Activated CD8-positive, alpha-beta memory T cell treated with anti-CD3 and anti-CD28 coated beads for 24 hours (primary cell): Measurements from ENCODE around the gene PIKFYVE.
A peak's percentile ranks its signal among the peaks of the same experiment; 100 is the strongest.
"Not testable (repeated sequence)": the region's sequence is repeated elsewhere in the genome, so short reads cannot be mapped to it uniquely, and the experiment has no call there.

ENCODE experiments used
- DNase-seq: peaks from one replicate; pipeline ENCODE4 v3.0.0-alpha.2; 2020

PIKFYVE gene

DNA sequence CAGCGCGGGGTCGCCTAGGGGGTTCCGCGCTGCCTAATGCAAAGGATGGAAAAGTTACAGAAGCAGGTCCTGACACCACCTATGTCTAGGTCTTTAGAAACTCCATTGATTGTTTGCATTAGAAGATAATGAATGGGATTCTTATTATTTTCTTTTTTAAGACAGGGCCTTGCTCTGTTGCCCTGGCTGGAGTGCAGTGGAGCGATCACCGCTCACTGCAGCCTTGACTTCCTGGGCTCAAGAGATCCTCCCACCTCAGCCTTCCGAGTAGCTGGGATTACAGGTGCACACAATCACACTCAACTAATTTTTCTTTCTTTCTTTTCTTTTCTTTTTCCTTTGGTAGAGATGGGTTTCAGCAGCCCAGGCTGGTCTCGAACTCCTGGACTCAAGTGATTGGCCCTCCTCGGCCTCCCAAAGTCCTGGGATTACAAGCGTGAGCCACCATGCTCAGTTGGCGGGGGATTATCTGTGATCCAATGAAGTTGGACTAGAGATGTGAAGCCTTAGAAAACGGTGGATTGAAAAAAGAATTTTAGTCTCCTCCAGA is 10.4 kb upstream of the PIKFYVE start:
- DNase-seq, result no peak

DNA sequence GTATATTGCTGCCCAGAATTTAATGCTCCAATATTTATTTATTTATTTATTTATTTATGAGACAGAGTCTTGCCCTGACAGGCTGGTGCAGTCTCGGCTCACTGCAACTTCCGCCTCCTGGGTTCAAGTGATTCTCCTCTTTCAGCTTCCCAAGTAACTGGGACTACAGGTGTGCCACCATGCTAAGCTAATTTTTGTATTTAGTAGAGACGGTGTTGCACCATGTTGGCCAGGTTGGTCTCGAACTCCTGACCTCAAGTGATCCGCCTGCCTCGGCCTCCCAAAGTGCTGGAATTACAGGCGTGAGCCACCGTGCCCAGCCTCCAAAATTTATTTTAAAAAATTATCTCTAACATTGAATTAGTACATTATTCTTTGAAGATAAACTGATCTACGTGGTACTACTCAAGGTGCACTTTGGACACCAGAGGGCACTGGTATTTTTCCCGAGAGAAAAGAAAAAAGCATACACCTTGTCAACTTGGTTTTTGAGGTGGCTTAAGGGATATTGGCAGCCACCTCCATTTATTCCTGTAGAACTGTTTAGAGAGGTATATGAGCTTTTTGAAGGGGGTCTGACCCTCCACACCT is 9.8 kb upstream of the PIKFYVE start:
- no peak for DNase-seq

DNA sequence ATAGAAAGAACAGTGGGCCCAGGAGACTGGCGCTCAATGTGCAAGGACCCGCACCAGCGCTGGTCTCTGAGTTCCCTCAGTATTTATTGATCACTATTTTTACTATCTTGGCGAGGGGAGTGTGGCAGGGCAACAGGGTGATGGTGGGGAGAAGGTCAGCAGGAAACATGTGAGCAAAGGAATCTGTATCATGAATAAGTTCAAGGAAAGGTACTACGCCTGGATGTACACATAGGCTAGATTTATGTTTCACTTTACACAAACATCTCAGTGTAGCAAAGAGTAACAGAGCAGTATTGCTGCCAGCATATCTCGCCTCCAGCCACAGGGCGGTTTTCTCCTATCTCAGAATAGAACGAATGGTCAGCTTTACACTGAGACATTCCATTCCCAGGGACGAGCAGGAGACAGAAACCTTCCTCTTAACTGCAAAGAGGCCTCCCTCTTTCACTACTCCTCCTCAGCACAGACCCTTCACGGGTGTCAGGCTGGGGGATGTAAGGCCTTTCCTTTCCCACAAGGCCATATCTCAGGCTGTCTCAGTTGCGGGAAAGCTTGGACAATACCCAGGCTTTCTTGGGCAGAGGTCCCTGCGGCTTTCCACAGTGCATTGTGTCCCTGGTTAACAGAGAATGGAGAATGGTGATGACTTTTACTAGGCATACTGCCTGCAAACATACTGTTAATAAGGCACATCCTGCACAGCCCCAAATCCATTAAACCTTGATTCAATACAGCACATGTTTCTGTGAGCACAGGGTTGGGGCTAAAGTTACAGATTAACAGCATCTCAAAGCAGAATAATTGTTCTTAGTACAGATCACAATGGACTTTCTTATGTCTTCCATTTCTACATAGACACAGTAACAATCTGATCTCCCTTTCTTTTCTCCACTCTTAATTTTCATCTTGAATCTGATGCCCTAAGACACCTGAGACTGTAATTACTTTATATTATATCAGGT is 8.9 kb upstream of the PIKFYVE start:
- not testable (repeated sequence) for DNase-seq

DNA sequence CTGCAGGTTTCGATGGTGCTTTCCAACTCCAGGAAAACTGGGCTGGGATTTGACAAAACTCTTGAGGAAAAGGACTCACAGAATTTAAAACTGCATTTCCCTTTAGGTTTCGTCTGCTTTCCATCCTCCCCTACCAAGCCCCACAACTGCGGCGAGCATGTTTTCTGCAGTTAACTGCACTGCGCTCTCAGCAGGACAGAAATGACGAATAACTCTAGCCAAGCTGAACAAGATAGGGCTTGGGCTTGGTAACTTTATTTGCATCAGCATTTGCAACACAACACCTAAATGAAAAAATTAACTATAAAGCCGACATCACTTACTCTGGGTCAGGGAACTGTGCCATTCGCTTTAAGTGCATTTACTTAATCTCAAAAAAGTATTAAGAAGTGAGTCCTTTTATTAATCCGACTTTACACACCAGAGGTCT is 669 bp upstream of the PIKFYVE start:
- peak; percentile 70 for DNase-seq

DNA sequence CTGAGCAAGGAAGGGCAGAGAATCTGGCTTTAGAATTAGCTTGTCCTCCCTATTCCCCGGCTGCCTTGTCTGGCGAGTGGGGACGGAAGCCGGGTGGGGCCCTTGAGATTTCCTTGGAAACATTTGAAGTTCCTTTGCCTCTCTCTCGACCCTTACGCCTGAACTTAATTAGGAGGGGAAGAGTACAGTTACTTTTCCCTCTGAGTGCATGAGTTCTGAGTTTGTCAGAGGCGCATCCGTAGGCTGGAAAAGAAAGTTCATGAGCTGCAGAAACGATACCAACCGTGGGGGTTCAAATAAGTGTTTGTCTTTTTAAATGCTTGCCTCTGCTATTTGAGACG is 468 bp downstream of the PIKFYVE start:
- DNase-seq, result no peak

DNA sequence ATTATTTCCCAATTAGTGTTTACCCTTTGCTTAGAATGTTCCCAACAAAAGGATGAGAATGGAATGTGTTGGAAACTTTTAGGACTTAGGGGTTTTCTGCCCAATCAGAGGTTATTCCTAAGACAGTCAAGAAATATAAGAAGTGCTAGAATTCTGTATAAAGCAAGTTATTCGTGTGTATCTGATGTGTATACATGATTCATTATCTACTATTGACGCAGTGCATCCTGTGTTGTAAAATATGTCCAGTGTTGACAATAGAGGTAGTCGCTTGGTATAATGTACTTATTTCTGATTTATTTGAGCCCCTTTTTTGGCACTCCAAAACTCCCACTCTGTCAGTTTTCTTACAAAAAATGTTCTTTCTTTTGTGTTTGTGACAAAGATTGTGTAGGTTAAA is 881 bp downstream of the PIKFYVE start:
- no peak for DNase-seq

DNA sequence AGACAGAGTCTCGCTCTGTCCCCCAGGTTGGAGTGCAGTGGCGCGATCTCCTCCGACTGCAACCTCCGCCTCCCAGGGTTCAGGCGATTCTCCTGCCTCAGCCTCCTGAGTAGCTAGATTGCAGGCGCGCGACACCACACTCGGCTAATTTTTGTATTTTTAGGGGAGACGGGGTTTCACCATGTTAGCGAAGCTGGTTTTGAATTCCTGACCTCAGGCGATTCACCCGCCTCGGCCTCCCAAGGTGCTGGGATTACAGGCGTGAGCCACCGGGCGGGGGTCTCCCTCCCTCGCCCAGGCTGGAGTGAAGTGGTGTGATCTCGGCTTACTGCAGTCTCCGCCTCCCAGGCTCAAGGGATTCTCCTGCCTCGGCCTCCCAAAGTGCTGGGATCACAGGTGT is 1.5 kb downstream of the PIKFYVE start:
- DNase-seq, result not testable (repeated sequence)

DNA sequence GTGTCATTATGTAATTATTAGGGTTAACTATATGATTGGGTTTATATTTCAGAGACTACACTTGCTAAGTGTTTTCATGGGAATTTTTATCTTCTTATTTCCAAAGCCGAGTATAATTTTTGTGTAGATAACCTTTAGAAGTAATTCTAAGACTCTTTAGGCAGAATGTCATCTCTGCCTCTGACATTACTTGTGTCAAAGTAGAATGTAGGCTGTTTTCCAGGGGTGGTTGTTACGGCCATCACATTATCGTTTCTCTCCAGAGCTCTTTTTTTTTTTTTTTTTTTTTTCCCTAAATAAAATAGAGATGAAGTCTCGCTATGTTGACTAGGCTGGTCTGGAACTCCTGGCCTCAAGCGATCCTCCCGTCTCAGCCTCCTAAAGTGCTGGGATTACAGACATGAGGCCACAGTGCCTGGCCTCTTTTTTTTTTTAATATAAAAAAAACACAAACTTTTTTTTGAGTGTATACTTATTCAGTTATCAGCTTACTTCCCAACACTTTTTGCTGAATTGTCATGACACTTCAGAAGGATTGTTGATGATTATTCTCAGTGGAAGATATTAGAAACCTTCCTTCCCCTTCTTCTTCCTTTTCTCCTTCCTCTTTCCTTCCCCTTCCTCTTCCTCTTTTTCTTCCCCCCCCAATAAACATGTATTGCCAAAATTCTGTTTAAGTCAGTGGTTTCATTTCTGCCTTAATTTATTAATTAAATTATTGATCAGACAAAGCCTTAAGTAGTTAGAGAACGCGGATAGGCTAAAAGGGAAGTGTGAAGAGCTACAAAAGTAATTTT is 2.3 kb downstream of the PIKFYVE start:
- DNase-seq, result no peak

DNA sequence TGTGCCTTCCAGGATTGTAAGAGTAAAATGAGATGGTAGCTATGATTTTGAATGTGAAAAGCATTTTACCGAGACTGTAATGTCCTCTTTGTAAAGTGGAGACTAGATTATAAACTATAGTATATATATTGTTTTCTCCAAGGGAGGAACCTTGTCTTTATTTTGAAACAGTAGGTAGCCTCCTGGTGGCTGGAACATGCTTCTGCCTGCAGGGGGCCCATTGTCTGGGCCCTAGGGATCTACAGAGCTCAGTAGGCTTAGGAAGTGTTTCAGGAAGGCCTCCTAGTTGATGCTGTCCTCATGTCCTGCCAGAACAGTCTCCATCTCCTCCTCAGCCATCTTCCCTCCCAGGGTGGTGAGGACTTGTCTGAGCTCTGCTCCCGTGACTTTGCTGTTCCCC is 3.0 kb downstream of the PIKFYVE start:
- DNase-seq, result no peak

DNA sequence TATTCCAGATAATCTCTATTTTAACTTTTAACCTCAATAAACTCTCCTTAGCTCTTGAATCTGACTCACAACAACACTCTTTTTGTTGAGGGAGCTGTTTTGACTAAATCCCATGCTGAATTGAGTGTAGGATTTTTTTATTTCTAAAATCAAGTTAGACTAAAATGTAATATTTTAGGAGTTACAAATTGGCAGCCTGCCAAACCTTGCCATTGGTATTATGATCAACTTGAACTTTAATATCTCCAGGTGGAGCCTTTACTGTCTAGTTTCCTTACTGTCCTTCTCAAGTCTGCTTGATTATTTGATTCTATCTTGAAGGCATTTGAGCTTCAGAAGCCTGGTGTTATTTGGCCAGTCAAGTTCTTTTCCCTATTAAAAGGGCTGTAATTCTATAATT is 8.7 kb downstream of the PIKFYVE start:
- DNase-seq, result no peak

DNA sequence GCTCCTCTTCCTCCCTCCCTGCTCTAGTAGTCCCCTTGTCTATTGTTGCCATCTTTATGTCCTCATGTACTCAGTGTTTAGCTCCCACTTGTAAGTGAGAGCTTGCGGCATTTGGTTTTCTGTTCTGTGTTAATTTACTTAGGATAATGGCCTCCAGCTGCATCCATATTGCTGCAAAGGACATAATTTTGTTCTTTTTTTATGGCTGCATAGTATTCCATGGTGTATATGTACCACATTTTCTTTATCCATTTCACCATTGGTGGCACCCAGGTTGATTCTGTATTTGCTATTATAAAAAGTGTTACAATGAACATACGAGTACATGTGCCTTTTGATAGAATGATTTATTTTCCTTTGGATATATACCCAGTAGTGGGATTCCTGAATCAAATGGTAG is 12.5 kb downstream of the PIKFYVE start:
- no peak for DNase-seq

DNA sequence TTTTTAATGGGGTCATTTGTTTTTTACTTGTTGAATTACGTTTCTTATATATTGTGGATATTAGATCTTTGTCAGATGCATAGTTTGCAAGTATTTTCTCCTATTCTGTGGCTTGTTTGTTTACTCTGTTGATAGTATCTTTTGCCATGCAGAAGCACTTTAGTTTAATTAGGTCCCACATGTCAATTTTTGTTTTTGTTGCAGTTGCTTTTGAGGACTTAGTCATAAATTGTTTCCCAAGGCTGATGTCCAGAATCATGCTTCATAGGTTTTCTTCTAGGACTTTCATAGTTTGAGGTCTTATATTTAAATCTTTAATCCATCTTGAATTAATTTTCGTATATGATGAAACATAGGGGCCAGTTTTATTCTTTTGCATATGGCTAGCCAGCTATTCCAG is 13.2 kb downstream of the PIKFYVE start:
- no peak for DNase-seq

DNA sequence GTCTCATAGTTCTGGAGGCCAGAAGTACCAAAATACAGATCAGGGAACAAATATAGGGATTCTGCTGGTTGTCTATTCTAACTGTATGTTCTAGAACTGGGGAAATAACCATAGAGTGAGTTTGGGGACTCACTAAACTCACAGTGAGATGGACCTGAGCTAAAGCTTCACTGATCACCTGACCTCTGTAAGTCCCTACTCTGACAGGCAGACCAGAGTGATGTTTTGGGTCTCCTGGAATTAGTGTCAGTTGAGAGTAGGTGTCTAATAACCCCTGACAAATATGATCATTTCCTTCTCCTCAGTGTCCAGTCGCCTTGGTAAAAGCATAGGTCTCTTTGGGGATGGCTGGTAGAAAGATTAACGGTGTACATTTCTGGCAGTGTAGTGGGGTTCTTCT is 14.2 kb downstream of the PIKFYVE start:
- no peak for DNase-seq

DNA sequence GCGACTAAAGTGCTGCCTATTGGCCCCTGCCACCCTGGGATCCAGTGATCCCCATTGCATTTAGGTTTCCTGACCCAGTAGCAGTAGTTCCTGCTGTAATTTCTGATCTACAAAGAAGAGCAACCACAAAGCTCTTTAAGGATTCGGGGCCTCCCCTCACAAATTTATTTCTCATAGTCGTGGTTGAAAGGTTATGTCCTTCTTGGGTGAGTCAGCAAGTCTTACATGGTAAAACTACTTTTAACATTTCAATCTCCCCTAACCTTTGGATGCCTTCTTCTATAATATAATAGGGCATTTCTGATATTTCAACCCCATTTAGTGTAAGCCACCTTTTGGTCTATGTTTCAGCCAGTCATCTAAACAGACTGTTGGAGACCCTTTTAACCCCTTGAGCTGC is 14.9 kb downstream of the PIKFYVE start:
- no peak for DNase-seq

DNA sequence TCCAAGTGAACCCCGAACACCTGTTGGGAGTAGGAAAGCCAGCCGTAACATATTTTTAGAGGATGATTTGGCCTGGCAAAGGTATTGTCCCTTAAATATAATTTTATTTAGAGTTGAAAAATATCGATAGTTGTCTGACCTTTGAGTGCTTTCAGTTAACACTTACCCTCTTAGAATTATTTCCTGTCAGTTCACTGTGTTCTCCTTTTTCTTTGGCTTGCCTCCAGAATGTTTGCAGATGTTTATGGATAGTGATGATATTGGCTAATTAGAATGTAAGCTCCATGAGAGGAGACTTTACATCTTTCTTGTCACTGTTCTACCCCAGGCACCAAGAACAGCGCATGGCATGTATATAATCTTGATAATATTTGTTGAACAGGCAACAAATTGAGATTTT is 19.8 kb downstream of the PIKFYVE start:
- DNase-seq, result no peak

DNA sequence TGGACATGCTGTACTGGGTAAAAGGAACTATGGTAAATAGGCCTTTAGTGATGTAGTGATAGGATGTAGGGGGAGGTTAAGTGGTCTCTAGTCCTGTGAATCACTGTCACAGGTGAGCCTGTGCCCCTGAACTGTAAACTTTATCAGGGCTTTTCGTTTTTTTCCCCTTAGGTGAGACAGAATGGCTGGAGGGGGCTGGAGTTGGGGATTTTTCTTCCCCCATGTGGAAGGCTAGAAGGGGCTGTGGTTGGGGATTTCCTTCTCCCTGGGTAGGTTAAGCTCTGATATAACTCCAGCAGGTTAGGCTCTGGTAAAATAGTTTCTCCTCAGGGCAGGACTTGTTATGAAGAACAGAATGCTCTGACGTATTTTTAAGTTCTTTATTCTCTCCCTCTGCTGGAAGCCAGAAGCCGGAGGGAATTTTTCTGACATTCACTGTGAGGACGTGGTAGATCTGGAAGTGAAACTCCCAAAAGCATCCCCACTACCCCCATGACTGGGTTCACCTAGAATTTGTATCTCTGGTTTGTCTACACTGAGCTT is 28.5 kb downstream of the PIKFYVE start:
- DNase-seq, result no peak

DNA sequence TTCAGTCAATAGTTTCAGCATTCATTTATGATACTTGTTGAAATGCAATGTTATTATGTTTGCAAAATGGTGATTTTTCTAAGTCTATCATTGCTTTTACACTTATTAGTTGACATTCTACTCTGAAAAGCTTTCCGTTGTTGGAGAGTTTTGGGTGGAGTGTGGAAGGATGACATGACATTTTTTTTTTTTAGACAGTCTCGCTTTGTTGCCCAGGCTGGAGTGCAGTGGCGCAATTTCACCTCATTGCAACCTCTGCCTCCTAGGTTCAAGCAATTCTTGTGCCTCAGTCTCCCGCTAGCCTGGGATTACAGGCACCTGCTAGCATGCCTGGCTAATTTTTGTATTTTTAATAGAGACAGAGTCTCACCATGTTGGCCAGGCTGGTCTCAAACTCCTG is 29.8 kb downstream of the PIKFYVE start:
- DNase-seq, result no peak

DNA sequence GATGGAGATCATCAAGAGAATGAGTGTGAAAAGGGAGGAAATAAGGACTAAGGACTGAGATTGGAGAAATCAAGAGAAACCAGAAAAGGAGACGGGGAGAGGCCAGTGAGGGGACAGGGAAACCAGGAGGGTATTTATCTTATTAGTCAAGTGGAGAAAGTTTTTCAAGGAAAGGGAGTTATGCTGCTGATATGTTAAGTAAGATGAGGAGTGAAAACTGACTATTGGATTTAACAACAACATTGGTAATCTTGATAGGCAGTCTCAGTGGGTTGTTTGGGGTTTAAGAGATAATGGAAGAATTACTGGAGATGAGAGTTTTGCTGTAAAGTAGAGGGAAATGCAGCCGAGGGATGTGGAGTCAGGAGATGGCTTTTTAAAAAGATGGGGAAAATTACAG is 30.6 kb downstream of the PIKFYVE start:
- DNase-seq, result no peak

DNA sequence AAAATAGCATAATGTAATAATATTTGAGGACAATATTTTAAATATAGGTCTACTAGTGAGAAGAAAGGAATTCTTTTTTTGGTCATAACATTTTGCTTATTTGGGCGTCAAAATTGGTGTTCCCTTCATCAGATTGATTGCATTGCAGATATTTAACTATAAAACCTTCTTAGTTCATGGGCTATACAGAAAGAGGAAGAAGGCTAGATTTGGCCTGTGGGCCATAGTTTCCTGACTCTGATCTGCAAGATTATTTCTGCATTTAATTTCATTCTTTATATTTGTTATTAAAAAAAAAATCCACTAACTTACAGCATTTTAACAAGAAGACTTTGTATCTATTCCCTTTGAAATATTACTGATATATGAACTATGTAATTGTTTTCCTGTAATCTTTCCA is 31.9 kb downstream of the PIKFYVE start:
- no peak for DNase-seq

DNA sequence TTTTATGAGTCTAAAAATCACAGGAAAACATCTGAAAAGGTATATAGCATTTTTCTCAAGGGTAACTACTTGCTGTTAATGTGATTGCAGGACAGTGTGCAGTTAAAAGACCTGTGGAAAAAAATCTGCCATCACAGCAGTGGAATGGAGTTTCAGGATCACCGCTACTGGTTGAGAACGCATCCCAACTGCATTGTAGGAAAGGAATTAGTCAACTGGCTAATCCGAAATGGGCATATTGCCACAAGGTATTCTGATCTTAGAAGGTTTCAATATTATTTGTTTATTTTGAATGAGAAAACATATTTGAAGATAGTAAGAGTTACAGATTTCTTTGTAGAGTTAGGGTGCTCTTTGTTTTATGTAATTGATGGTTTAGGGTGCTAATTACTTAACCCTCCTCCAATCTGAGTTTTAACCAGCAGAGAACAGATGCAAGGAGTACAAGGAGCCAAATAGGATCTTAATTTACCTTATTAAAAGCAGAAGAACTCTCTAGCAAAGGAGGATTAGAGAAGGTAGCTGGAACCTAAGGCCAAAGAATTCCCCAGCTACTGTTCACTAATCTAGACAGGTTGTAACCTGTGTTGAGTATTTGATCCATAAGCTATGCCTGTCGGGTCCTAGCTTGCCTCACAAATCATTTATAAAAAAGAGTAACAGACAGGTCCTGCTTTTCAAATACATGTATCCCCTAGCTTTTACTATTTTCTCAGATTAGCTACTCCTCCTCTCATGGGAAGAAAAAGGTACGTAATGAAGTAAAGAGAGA is 35.0 kb downstream of the PIKFYVE start:
- DNase-seq, result no peak

DNA sequence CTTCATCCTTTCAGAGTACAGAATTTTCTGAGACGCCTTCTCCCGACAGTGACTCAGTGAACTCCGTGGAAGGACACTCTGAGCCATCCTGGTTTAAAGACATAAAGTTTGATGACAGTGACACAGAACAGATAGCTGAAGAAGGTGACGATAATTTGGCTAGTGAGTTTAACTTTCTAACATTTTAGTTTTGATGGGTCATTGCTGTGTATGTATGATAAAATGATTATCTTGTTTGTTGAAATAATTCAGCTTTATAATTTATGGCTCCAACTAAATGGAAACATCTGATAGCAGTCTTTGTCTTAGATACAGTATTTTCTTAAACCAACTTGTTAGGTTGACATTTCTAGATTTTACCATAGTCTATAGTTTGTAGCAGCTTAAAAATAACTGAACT is 38.1 kb downstream of the PIKFYVE start:
- no peak for DNase-seq

DNA sequence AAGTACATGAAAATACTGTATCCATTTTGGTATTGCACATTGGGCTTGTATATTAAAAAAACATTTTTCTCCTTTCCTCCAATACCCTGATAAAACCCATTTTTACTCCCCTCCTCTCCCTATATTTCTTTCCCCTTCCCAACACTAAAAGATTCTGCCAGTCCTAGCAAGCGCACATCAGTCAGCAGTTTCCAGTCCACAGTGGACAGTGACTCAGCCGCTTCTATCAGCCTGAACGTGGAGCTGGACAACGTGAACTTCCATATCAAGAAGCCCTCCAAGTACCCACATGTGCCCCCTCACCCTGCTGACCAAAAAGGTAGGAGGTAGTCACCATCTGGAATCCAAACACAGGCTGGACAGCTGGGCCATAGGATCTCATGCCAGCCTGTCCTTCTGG is 38.6 kb downstream of the PIKFYVE start:
- DNase-seq, result no peak
